T follicular helper cell (primary cell): ENCODE data around the gene SP3.

Experiments
- DNase-seq: peaks from one replicate; pipeline ENCODE4 v3.0.0-alpha.2; 2020; ENCODE audit warnings: low read depth

SP3 gene

DNA sequence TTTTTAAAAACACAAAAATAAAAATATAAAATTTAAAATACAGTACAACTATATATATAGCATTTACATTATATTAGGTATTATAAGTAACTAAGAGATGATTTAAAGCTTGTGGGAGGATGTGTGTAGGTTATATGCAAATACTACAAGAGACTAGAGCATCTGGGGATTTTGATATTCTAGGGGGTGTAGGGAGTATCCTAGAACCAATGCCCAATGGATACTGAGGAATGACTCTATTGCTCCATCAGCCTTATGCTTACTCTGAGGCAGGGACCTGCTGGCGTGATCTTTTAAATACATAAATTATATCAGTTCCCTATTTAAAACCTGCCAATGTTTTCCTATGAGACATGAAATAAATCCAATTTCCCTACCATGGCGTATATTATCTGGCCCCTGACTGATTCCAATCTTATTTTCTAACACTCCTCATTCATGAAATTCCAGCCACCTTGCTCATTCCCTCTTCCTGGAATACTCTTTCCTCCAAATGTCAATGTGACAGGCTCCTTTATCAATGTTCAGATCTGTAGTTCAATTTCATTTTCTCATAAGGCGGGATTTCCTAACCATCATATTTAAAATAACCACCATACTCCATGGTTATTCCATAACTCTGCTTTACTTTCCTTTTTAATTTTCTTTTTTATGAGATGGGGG lies 22.2 kb downstream of the SP3 start:
- no peak for DNase-seq

DNA sequence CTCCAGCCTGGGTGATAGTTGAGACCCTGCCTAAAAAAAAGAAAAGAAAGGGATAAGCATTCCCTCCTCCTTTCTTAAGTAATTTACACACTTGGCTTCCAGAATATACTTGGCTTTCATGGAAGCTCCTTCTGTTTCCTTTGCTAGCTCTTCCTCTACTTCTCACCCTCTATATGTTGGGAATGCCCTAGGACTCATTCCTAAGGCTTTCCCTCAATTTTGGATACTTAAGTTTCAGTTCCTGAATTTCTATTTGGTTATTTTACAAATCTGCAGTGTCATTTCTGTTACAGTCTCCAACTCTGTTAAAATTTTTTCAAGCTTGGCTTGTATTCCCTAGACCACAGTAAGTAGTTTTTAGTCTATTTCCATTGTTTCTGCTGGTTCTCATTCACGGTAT lies 23.6 kb downstream of the SP3 start:
- DNase-seq = no peak

DNA sequence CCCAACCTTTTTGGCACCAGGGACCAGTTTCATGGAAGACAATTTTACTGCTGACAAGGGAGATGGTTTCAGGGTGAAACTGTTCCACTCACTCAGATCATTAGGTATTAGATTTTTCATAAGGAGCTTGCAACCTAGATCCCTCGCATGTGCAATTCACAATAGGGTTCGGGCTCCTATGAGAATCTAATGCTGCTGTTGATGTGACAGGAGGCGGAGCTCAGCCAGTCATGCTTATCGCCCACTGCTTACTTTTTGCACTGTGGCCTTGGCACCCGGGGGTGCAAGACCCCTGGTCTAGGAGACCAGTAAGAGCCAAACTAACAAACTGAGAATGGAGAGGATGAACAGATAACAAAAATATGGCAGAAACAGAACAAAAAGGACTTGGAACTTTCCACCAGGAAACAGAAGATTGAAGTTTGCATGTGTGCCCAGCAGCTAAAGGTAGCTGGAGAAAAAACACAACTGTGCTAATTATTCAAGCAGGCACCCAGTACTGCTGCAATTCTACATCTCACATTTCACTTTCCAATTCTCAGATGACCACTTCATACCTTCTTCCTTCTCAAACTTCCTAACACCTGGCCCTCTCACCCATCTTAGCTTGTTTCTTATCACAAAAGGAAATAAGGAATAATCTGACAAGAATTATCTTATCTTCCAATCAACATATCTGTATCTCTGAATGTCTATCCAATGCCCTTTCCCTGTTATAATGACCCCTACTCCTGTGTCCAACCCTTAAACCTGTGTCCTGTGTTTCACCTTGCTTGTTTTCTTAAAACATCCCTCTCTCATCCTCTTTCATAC lies 24.8 kb downstream of the SP3 start:
- no peak for DNase-seq

DNA sequence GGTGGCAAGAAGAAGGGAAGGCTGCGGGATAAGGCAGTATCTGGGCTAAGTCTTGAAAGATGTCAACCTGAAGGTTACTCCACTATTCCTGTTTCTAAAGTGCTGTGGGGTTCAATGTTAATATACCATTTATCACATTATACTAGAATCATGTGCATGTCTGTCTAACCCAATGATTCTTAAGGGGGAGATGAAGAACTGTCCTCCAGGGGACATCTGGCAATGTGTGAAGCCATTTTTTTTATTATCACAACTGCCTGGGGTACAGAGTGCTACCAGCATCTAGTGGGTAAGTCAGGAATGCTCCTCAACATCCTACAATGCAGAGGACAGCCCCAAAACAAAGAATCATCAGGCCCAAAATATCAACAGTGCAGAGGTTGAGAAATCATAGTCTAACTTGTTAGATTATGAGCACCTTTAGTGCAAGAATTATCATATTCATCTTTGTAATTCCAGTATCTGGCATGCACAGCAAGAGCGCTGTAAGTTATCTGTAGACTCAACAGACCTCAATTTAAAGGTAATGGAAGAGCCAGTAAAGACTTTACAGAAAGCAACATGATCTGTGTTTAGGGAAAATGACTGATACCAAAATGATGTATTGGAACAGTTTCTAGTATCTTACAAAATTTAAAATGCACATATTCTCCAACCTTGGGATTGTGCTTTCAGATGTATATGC lies 26.3 kb downstream of the SP3 start:
- DNase-seq = no peak

DNA sequence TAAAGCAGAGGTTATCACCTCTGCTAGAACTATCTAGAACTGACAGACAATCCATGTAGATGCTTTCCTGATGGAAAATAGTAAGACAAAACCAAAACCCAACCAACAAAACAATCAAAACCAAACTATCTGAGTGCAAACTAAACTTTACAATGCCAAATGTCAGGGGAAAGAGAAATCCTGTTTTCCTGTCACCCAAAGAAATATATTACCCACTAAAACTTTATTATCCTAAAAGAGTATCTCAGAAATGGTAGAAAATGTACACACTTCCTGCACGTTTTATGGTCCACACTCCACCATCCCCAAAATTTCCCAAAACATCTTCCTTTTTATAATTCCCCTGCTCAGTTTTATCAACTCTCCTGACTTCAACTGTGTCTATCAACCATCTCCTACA lies 29.9 kb downstream of the SP3 start:
- no peak for DNase-seq

DNA sequence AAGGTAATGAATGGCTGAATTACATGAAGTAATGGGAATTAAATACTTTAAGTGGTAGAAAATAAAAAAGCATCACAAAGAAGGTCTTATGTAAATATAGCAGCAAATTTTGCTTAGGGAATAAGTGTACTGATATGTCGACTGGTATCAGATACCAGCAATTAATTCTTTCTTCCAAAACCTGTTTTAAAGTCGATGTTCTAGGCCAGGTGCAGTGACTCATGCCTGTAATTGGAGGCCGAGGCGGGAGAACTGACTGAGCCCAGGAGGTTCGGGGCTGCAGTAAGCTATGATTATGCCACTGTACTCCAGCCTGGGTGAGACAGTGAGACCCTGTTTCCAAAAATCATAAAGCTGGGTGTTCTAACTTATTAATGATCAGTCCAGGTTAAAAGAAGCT lies 30.3 kb downstream of the SP3 start:
- no peak for DNase-seq

DNA sequence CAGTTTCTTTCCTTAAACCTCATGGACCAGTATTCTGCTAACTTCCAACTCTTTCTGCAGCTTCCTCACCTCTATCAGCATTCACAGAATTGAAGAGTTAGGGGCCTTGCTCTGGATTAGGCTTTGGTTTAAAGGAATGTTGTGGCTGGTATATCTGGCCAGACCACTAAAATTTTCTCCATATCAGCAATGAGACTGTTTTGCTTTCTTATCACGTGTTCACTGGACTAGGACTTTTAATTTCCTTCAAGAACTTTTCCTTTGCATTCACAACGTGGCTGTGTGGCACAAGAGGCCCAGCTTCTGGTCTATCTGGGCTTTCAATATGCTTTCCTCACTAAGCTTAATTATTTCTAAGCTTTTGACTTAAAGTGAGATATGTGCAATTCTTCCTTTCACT lies 33.4 kb downstream of the SP3 start:
- no peak for DNase-seq

DNA sequence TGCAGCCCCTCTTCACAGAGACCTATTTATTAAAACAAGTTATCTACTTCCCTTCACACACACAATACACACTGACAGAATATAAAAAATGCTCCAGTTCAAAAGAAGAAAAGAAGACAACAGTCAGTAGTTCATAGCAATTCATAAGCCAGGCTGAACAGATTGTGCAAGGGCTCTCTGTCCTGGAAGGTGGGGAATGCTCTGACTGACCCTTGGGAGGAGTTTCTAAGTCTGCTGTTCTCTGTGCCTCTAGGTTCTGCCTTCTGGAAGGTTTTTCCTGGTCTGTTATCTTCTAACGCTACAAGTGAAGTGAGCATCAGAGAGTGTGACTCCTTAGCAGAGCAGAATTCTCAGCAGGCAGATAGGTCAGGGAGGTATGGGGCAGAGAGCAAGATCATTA lies 35.7 kb downstream of the SP3 start:
- no peak for DNase-seq

DNA sequence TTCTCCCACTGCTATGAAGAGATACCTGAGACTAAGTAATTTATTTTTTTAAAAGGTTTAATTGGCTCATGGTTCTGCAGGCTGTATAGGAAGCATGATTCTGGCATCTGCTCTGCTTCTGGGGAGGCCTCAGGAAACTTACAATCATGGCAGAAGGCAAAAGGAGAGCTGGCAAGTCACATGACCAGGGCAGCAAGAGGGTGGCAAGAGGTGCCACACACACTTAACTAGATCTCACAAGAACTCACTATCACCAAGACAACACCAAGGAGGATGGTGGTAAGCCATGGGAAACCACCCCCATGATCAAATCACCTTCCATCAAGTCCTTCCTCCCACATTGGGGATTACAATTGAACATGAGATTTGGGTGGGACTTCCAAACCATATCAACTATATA lies 38.3 kb downstream of the SP3 start:
- DNase-seq = no peak

DNA sequence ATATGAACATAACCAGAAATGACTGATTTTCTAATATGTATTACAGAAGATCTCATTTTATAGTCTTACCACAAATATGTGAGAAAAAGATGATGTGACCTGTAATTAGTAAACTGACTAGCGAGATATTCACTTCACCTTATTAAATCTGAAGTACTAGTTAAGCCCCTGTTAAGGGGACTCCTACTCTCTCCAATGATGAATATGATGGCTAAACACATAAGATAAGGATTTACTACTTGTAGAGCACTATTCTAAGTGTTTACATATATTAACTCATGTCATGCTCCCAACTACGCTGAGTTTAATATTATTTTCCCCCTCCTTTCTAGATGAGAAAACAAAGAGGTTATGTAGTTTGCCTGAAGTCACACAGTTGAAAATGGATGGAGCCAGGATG lies 40.9 kb downstream of the SP3 start:
- DNase-seq = no peak

DNA sequence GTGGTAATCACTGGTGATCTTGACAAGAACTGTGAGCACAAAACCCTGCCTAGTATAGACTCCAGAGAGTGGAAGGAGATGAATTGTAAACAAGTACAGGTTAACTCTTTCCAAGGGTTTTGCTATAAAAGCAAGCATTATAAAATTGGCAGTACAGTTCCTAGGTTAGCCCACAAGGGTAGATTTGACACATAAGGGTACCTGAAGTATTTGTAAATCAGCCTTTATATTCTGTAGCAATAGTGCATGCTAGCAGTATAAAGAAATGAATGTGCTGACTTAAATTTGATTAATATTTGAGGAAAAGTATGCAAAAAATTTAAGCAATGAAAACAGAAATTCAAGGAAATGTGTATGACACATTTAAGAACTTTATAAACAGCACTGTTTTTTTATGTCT lies 42.4 kb downstream of the SP3 start:
- no peak for DNase-seq

DNA sequence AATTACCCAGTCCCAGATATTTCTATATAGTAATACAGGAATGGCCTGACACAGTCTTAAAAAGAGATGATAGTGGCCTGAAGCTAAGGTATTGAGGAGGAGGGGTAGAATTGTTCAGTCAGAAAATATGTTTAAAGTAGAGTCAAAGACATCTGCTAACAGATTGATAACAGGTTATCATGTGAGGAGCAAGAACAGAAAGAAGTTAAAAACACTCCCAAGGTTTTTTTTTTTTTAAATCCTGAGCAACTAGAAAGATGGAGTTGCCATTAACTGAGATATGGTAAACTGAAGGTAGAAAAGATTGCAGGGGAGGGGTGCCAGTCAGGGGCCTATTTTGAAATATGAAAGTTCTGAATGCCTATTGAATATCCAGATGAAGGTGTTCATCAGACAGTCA lies 43.1 kb downstream of the SP3 start:
- no peak for DNase-seq

DNA sequence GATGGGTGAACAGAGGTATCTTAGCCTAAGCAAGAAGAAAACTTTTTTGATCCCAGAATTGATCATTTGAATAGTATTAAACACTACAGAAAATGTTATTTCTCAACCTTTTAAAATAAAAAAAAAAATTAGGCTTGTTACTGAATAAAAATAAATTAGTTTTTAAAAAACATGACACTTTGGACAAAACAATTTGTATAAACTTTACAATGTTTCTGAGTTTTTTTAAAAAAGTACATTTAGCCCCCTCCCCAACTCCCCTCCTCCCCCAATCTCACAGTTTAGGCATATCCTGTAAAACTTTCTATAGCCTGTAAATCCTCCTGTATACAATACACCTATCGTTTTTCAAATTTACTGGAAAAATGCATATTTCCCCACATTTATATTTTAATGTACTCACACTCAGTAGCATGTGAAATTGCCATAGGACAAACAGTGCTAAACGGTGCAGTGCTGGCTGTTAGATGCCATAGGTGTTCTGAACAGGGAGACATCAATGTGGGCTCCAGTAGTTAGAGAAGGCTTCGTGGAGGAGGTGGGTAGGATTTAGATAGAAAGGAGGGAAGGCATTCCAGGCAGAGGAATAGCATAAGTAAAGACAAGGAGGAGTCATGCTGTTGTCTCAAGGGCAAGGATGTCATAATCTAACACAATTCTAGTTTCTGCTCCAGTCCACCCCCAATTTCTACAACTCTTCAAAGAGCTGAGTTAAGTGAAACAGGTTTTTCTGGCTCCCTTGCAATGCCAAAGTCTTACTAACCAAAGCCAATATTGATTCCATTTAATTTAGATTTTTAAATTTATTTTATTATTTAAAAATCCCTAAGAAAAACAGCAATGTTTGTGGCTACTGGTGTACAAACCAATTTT lies 50.9 kb downstream of the SP3 start:
- no peak for DNase-seq

DNA sequence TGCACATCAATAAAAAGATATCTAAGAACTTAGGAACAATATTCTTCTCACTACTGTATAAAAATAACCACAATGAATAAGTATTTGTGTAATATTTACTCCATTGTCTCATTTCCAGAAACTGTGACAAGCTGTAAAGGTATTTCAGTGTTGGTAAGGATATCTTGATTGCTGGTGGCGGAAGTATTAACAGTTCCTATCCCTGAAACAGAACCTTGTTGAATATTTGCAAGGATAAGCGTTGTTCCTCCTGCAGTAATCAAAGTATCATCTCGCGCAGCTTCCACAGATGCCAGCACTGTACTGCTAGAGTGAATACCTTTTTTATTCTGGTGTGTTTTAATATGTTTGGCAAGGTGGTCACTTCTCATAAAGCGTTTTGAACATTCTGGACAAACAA lies 55.3 kb downstream of the SP3 start:
- DNase-seq = no peak

DNA sequence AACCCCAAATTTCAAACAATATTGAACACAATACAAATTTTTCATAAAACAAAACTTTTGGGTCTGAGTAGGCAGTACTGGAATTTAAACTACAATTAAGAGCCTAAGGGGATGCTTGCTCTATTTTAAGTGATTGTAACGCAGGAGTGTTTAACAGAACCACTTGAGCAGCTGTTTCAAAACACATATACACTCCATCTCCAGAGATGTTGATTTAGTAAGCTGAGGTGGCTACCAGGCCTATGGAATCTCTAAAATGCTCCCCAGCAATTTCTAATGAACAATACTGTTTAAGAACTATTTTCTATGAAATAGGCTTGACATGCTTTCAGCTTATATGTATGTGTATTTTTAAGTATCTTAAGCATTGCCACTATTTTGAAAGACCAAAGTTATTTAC lies 58.5 kb downstream of the SP3 start:
- no peak for DNase-seq

DNA sequence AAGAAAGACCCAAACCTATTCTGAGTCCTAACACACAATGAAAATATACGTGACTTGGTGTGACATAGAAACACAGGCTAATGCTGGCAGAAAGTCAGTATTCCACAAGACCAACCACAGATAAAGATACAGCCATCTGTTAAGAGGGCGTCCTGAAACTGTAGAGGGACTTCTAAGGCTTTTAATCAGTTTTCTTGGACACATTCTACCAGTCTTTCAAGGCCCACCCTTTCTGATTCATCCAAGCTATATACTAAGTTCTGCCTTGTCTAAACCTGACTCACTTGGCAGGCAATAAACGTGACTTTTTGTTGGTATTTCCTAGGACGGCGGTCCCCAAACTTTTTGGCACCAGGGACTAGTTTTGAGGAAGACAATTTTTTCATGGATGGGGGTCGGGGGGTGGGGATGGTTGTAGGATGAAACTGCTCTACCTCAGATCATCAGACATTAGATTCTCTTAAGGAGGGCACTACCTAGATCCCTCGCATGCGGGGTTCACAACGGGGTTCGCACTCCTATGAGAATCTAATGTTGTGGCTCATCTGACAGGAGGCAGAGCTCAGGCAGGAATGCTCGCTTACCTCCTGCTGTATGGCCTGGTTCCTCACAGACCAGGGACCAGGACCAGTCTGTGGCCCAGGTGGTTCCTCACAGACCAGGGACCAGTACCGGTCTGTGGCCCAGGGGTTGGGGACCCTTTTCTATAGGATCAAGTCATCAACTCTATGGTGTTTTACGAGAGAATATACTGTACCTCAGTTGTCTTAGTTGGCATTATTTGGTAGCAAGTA lies 61.4 kb downstream of the SP3 start:
- DNase-seq = no peak

DNA sequence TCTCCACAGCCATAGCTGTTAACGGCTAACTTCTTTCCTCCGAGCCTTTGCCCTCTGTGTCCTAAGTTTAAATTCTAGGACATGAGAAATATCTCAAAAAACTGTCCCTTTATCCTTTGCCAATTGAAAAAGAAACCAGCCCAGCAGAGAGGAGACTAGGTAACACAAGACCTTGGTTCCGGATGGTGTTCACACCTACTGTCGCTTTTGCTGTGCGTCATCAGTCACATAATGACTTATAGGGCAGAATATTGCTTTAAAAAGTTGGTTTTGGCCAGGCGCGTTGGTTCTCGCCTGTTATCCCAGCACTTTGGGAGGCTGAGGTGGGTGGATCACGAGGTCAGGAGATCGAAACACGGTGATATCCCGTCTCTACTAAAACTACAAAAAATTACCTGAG lies 66.2 kb downstream of the SP3 start:
- DNase-seq = no peak

DNA sequence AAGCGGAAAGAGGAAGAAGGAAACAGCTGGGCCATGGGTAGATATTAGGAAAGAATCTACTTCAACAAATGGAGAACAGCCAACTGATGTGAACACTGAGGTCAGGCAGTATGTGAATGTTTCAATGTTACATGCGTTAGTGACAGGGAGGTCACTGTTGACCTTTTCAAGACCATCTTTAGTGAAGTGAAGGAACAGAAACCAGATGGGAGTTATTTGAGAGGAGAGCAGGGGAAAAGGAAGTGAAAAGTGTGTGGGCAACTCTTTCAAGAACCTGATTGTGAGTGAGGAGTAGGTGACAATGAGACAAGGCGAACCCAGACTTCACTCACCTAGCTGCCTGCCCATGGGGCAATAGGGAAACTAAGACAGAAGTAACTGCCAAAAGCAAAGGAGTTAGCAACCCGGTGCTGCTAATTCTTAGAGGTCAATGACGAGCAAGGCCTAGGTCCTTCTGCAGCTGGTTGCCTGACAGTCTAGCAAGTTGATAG lies 67.0 kb downstream of the SP3 start:
- DNase-seq = no peak

DNA sequence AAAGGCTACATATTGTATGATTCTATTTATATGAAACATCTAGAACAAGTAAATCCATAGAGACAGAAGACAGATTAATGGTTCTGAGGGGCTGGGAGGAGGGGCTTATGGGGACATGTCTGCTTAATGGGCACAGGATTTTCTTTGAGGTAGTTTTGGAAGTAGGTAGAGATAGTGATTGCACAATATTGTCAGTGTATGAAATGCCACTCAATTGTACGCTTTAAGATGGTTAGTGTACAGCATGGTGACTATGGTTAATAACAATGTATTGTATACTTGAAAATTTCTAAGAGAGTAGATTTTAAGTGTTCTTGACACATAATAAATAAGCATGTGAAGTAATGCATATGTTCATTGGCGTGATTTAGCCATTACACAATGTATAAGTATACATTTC lies 68.4 kb downstream of the SP3 start:
- no peak for DNase-seq

DNA sequence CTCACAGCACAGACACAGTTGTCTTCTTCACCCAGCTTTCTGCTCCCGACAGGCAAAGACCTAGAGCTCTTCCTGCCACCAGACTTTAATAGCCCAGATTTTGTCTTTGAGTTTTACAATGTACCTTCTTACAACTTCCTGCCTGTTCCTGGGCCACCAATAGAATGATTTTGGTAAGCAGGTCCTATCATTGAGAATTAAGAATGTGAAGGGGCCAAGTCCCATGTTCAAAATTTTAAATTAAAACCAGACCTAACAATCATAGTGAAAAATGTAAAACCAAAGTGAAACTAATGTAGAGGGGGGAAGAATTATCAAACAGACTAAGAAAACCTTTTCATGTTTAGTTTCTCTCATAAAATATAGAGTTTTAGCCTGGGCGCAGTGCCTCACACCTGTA lies 72.8 kb downstream of the SP3 start:
- no peak for DNase-seq

DNA sequence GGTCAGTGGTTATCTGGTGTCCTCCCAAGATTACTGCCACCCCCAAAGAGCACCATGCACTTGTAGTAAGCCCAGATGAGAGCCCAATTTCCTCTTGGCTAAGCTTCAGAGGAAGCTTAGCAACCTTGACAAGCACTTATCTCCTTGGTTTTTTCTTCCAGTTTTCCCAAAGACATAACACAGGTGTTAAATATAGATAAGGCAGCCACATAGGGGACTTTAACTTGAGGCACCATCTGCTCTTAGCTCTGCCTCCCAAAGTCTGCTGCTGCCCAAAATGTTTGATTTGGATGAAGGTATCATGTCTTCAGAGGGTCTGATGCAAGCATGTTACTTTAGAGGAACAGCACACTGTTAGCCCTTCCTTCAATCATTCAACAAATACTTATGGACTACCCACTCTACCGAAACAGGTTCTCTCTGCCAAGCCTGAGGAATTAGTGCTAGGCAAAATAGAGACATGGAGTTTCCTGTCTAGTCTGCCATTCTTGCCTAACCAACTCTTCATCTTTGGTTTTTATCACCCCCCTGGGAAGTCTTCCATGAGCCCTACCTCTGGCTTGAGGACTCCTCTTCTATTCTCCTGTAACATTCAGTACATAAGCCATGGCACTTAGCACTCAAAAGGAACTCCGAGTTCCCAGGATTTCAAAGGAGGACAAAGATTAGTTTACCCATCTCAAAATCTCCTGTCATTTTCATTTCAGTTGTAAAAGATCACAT lies 73.7 kb downstream of the SP3 start:
- no peak for DNase-seq
